Thyroid gland (tissue), 4 donors: ENCODE data around the gene IGF1. TPM values are rescaled to one million over a fixed set of nuclear protein-coding genes. Genes with fewer than 3 reads are reported as not detected.

Experiments used
- DNase-seq, 2 donors: peaks; one replicate each; pipeline ENCODE4 v3.0.0-alpha.2; 2019
- H3K27ac ChIP-seq, 3 donors: fragments of 200-600 bp; sonication (generic); 1 replicate in 2 of 3; 2 replicates in 1 of 3; pipeline ENCODE4 v1.5.1; 2016 to 2019; ENCODE audit warnings: mild to moderate bottlenecking in 1 of 3, moderate library complexity in 1 of 3
- H3K27me3 ChIP-seq: fragments of 200-600 bp; sonication (generic); one replicate; pipeline ENCODE4 v1.5.1; 2019
- H3K36me3 ChIP-seq, 2 donors: fragments of 200-600 bp; sonication (generic); one replicate each; pipeline ENCODE4 v1.5.1; 2016 to 2019
- H3K4me1 ChIP-seq, 2 donors: fragments of 200-600 bp; sonication (generic); one replicate each; pipeline ENCODE4 v1.5.1; 2017 to 2019
- H3K4me3 ChIP-seq, 3 donors: fragments of 200-600 bp; sonication (generic); replicated peaks in 1 of 3; 1 replicate in 2 of 3; 2 replicates in 1 of 3; pipeline ENCODE4 v1.5.1; 2016; ENCODE audit warnings: mild to moderate bottlenecking in 1 of 3
- H3K9me3 ChIP-seq: fragments of 200-600 bp; sonication (generic); one replicate; pipeline ENCODE4 v1.5.1; 2017
- POLR2A ChIP-seq, 2 donors: fragments of 450-650 bp; IDR thresholded peaks; one replicate each; pipeline ENCODE4 v1.6.1; 2017; ENCODE audit warnings: antibody characterized with exemption in 2 of 2, mild to moderate bottlenecking in 2 of 2, moderate library complexity in 1 of 2
- WGBS, 2 donors: methylation state at CpG; one replicate each; pipeline ENCODE4 v1.1.5; 2017; 5-methylcytosine and 5-hydroxymethylcytosine counted together
- intact Hi-C: fragments of 100-400 bp; cut with DNase I; formaldehyde crosslinking; loops from one replicate; pipeline ENCODE4 v1.15.1; 2023
- total RNA-seq, 4 donors: library from RNA; depleted of rRNA; stranded (reverse); fragments of >200 nt; gene quantifications; one replicate each; pipeline ENCODE4 v1.2.3, GENCODE V29; 2016
- TF ChIP-seq, protein P1 (sequence below), 6 experiments: fragments of 200-600 bp in 3 of 6; fragments of 450-650 bp in 3 of 6; sonication (generic) in 3 of 6; IDR thresholded peaks; one replicate each; pipeline ENCODE4 v1.5.1; 2016 to 2019; ENCODE audit warnings: antibody characterized with exemption in 6 of 6, mild to moderate bottlenecking in 2 of 6, inconsistent platforms in 1 of 6, moderate library complexity in 1 of 6

The IGF1 gene
- total RNA-seq, 4 donors from 2014 or later, result 74.0 to 134 (median 111) TPM

DNA sequence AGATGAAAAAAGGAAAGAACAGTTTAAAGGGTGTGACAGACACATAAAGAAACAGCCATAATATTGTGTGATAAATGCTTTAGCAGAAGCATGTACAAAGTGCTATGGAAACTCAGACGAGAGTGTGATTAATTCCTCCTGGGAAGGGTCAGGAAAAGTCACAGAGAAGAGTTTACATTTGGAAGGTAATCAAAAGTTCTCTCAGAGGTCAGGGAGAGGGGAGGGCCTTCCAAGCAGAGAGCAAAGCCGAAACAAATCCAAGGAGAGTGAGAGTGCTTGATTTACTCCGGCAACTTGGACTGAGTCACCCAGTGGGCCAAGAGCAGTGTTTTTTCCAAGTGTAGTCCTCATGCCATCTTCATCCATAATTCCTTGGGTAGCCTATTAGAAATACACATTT is 108.3 kb downstream of the IGF1 start:
- no peaks in the 10 kb centered on the region for H3K27me3 ChIP-seq
- no peaks in the 10 kb centered on the region for H3K9me3 ChIP-seq
- intact Hi-C loops, result no loop called here
- no peak overlapping the region for H3K27ac ChIP-seq
- TF ChIP-seq, protein P1, sequence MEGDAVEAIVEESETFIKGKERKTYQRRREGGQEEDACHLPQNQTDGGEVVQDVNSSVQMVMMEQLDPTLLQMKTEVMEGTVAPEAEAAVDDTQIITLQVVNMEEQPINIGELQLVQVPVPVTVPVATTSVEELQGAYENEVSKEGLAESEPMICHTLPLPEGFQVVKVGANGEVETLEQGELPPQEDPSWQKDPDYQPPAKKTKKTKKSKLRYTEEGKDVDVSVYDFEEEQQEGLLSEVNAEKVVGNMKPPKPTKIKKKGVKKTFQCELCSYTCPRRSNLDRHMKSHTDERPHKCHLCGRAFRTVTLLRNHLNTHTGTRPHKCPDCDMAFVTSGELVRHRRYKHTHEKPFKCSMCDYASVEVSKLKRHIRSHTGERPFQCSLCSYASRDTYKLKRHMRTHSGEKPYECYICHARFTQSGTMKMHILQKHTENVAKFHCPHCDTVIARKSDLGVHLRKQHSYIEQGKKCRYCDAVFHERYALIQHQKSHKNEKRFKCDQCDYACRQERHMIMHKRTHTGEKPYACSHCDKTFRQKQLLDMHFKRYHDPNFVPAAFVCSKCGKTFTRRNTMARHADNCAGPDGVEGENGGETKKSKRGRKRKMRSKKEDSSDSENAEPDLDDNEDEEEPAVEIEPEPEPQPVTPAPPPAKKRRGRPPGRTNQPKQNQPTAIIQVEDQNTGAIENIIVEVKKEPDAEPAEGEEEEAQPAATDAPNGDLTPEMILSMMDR (IDR thresholded peaks at IDR 0.05), result no peak
- TF ChIP-seq POLR2A (IDR thresholded peaks at IDR 0.05), result no peak
- DNase-seq, result no peak
- WGBS, 2 donors, result 72 to 75% methylated on average over 3 of the region's 3 CpGs
- no peak overlapping the region for H3K4me3 ChIP-seq
- no peaks in the 10 kb centered on the region for H3K4me1 ChIP-seq
- no peaks in the 10 kb centered on the region for H3K36me3 ChIP-seq

DNA sequence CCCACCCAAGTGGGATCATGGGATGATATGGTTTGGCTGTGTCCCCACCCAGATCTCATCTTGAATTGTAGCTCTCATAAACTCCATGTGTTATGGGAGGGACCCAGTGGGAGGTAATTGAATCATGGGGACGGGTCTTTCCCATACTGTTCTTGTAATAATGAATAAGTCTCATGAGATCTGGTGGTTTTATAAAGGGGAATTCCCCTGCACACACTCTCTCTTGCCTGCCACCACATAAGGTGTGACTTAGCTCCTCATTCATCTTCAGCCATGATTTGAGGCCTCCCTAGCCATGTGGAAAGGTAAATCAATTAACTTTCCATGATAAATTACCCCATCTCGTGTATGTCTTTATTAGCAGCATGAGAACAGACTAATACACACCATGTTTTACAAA is 109.2 kb downstream of the IGF1 start:
- intact Hi-C loops, result no loop called here
- no peak for TF ChIP-seq POLR2A (IDR thresholded peaks at IDR 0.05)
- TF ChIP-seq, protein P1 (IDR thresholded peaks at IDR 0.05), result no peak
- Histone ChIP-seq H3K4me3 (no peak overlapping the region), H3K9me3 (no peaks in the 10 kb centered on the region), H3K4me1 (no peaks in the 10 kb centered on the region), H3K27ac (no peak overlapping the region), H3K27me3 (no peaks in the 10 kb centered on the region), H3K36me3 (no peaks in the 10 kb centered on the region)
- WGBS, 2 donors, result 79 to 88% methylated on average over 2 of the region's 2 CpGs
- no peak for DNase-seq

DNA sequence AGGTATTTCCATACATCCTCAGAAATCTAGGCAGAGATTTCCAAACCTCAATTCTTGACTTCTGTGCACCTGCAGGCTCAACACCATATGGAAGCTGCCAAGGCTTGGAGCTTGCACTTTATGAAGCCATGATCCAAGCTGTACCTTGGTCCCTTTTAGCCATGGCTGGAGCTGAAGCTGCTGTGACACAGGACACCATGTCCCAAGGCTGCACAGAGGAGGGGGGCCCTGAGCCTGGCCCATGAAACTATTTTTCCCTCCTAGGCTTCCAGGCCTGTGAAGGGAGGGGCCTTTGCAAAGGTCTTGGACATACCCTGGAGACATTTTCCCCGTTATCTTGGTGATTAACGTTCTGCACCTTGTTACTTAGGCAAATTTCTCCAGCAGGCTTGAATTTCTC is 110.5 kb downstream of the IGF1 start:
- intact Hi-C loops, result no loop called here
- 59 to 90% methylated on average over 2 of the region's 2 CpGs for WGBS, 2 donors
- Histone ChIP-seq H3K27me3 (no peaks in the 10 kb centered on the region), H3K4me3 (no peak overlapping the region), H3K4me1 (no peaks in the 10 kb centered on the region), H3K36me3 (no peaks in the 10 kb centered on the region), H3K9me3 (no peaks in the 10 kb centered on the region), H3K27ac (no peak overlapping the region)
- no peak for TF ChIP-seq POLR2A (IDR thresholded peaks at IDR 0.05)
- TF ChIP-seq, protein P1 (IDR thresholded peaks at IDR 0.05), result no peak
- DNase-seq, result no peak

DNA sequence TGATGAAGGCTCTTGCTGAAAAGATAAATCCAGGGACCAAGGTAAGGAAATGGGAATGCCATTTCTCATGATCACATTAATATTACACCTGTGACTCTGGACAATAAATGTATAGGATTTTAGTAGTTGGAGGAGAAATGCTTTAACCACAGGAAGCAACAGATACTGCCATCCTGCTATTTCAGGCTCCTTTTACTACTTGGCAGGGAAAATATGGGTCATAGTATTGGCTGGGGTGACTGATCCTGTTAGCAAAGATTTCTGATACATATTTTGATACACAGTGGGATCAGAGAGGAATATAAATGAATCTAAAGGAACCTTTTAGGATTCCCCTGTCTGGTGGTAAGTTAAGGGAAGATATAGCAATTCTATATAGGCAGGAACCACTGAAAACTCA is 115.0 kb downstream of the IGF1 start:
- no peaks in the 10 kb centered on the region for H3K27me3 ChIP-seq
- H3K36me3 ChIP-seq, result no peaks in the 10 kb centered on the region
- no peak for TF ChIP-seq POLR2A (IDR thresholded peaks at IDR 0.05)
- TF ChIP-seq, protein P1 (IDR thresholded peaks at IDR 0.05), result no peak
- no peak for DNase-seq
- H3K4me1 ChIP-seq, result no peaks in the 10 kb centered on the region
- H3K4me3 ChIP-seq, result no peak overlapping the region
- intact Hi-C loops, result no loop called here
- no peak overlapping the region for H3K27ac ChIP-seq
- no peaks in the 10 kb centered on the region for H3K9me3 ChIP-seq

DNA sequence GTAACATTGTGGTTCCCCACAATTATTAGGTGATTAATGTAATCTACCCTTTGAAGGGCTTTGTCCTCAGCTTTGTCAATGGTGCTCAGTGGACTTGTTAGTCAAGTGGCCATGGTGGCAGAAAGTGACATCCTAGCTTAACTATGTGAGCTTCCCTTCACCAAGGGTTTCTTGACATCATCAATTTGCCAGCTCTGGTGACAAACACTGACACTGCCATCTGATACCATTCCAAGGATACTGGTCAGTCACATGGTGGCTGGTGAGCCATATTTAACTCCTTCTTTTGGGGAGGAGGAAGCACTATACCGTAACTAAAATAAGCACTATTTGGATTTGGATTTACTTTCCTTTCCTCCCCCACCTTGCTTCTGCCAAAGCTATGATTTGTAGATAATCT is 115.7 kb downstream of the IGF1 start:
- Histone ChIP-seq H3K4me1 (no peaks in the 10 kb centered on the region), H3K27me3 (no peaks in the 10 kb centered on the region), H3K9me3 (no peaks in the 10 kb centered on the region), H3K4me3 (no peak overlapping the region), H3K27ac (no peak overlapping the region), H3K36me3 (no peaks in the 10 kb centered on the region)
- TF ChIP-seq, protein P1 (IDR thresholded peaks at IDR 0.05), result no peak
- no peak for TF ChIP-seq POLR2A (IDR thresholded peaks at IDR 0.05)
- intact Hi-C loops, result no loop called here
- DNase-seq, result no peak
- WGBS, 2 donors, result 87 to 88% methylated on average over 1 of the region's 1 CpG
